ENCODE results near the gene CASKIN2.

DNA sequence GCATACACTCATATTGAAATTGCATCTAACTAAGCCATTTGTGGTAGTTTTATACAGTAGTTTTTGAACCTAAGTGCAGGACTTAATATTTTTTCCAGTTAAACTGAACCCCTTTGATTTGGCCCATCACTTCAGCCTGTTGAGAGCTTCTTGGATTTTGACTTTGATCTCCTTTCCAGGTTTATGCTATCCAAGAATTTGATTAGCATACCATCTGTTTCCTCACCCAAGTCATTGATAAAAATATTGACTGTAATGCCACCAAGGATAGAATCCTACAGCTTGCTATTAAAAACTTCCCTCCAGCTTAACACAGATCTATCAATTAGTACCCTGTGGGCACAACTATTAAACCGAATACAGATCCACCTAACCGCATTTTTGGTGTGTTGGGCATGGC, 51.7 kb downstream of the CASKIN2 start:
- TF ChIP-seq RAD21 (IDR thresholded peaks at IDR 0.05) (no peak), CTCF (IDR thresholded peaks at IDR 0.05; ENCODE audit: low read depth, low read length, missing input control) (no peak), ATF3 (IDR thresholded peaks at IDR 0.05) (no peak), REST (IDR thresholded peaks at IDR 0.05) (no peak), TAF1 (conservative IDR thresholded peaks at IDR 0.05) (no peak), YY1 (IDR thresholded peaks at IDR 0.05) (no peak)
- TF ChIP-seq, protein P1, sequence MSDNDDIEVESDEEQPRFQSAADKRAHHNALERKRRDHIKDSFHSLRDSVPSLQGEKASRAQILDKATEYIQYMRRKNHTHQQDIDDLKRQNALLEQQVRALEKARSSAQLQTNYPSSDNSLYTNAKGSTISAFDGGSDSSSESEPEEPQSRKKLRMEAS (IDR thresholded peaks at IDR 0.05), result no peak
- TF ChIP-seq, protein P2, sequence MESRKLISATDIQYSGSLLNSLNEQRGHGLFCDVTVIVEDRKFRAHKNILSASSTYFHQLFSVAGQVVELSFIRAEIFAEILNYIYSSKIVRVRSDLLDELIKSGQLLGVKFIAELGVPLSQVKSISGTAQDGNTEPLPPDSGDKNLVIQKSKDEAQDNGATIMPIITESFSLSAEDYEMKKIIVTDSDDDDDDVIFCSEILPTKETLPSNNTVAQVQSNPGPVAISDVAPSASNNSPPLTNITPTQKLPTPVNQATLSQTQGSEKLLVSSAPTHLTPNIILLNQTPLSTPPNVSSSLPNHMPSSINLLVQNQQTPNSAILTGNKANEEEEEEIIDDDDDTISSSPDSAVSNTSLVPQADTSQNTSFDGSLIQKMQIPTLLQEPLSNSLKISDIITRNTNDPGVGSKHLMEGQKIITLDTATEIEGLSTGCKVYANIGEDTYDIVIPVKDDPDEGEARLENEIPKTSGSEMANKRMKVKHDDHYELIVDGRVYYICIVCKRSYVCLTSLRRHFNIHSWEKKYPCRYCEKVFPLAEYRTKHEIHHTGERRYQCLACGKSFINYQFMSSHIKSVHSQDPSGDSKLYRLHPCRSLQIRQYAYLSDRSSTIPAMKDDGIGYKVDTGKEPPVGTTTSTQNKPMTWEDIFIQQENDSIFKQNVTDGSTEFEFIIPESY (IDR thresholded peaks at IDR 0.05), result no peak

Measured in liver (tissue), 3 donors.